RPMI8226 (cell line): ENCODE results near the gene TLDC2.
"Not testable (repeated sequence)": the region's sequence is repeated elsewhere in the genome, so short reads cannot be mapped to it uniquely, and the experiment has no call there.

Source experiments
- DNase-seq: peaks from one replicate; pipeline ENCODE4 v3.0.0-alpha.2; 2015

Gene TLDC2

GRCh38 chr20:36875702-36876472 lies at the start of gene TLDC2:
Gene TLDC2, plus strand, starts transcription at chr20:36876138. Its CDS starts 37 bp downstream, at chr20:36876175.
- no peak for DNase-seq

GRCh38 chr20:36826554-36827244 lies 49.2 kb upstream of the TLDC2 start:
- DNase-seq = no peak

GRCh38 chr20:36827541-36828279 lies 48.2 kb upstream of the TLDC2 start:
- no peak for DNase-seq

GRCh38 chr20:36830791-36831691 lies 44.9 kb upstream of the TLDC2 start:
- no peak for DNase-seq

- no peak for DNase-seq
Measured at GRCh38 chr20:36832791-36833190, 43.1 kb upstream of the TLDC2 start.

- no peak for DNase-seq
Measured at GRCh38 chr20:36833275-36834020, 42.5 kb upstream of the TLDC2 start.

GRCh38 chr20:36835025-36835424 lies 40.9 kb upstream of the TLDC2 start:
- no peak for DNase-seq

- peak; percentile 95 for DNase-seq
Measured at GRCh38 chr20:36835453-36836198, 40.3 kb upstream of the TLDC2 start.

GRCh38 chr20:36836591-36837269 lies 39.2 kb upstream of the TLDC2 start:
- DNase-seq = peak; percentile 64

GRCh38 chr20:36838376-36838775 lies 37.6 kb upstream of the TLDC2 start:
- not testable (repeated sequence) for DNase-seq

- DNase-seq = no peak
Measured at GRCh38 chr20:36839150-36839549, 36.8 kb upstream of the TLDC2 start.

GRCh38 chr20:36841030-36841429 lies 34.9 kb upstream of the TLDC2 start:
- DNase-seq = not testable (repeated sequence)

- no peak for DNase-seq
Measured at GRCh38 chr20:36845288-36845971, 30.5 kb upstream of the TLDC2 start.

- no peak for DNase-seq
Measured at GRCh38 chr20:36847009-36847709, 28.8 kb upstream of the TLDC2 start.

- no peak for DNase-seq
Measured at GRCh38 chr20:36847710-36848040, 28.3 kb upstream of the TLDC2 start.

- DNase-seq = no peak
Measured at GRCh38 chr20:36848078-36848660, 27.8 kb upstream of the TLDC2 start.

- DNase-seq = no peak
Measured at GRCh38 chr20:36848677-36849076, 27.3 kb upstream of the TLDC2 start.

- no peak for DNase-seq
Measured at GRCh38 chr20:36849333-36850065, 26.4 kb upstream of the TLDC2 start.
